GM10248 (cell line): Measurements from ENCODE around the gene PIK3R4.

Experiments used
- CTCF ChIA-PET: fragments of 300-600 bp; sonication (Branson Sonifier 250); formaldehyde crosslinking; extraction: SDS; loops from one replicate; lab custom pipeline; 2021; ENCODE audit warnings: antibody characterized with exemption; lab: Yijun Ruan, JAX
- POLR2A ChIA-PET: fragments of 350-650 bp; sonication (Branson Sonifier 250); formaldehyde crosslinking; extraction: SDS; loops from one replicate; lab custom pipeline; 2020; ENCODE audit warnings: antibody characterized with exemption; lab: Yijun Ruan, JAX
- DNase-seq: peaks from one replicate; pipeline ENCODE4 v3.0.0; 2012; ENCODE audit errors: extremely low spot score
- CTCF ChIP-seq: IDR thresholded peaks from 2 replicates; pipeline ENCODE4 v1.5.1; 2012; ENCODE audit warnings: mild to moderate bottlenecking, low read depth; ENCODE audit errors: extremely low read depth, missing control alignments, control extremely low read depth

PIK3R4 gene

GRCh38 chr3:130725746-130726145, 20.9 kb downstream of the PIK3R4 start:
- no peak for TF ChIP-seq CTCF
- CTCF ChIA-PET, result interaction anchor here (1.8 kb wide), 1 partner anchor 168 kb away, joined by 5 read pairs; the partner anchor contains the start of gene ATP2C1
- POLR2A ChIA-PET, result no interaction called here
- no peak for DNase-seq

GRCh38 chr3:130715616-130716015, 31.0 kb downstream of the PIK3R4 start:
- TF ChIP-seq CTCF, result no peak
- POLR2A ChIA-PET, result no interaction called here
- CTCF ChIA-PET, result interaction anchor here (0.7 to 1.2 kb wide), 4 partner anchors 8 to 45 kb away, joined by 3 read pairs; no protein-coding TSS in a partner anchor
- no peak for DNase-seq

GRCh38 chr3:130712718-130713423, 33.8 kb downstream of the PIK3R4 start:
- no peak for DNase-seq
- ChIA-PET CTCF (interaction anchor here (1.1 to 2.6 kb wide), 3 partner anchors 11 to 21 kb away, joined by 3 to 12 read pairs (median 4); no protein-coding TSS in a partner anchor), POLR2A (no interaction called here)
- TF ChIP-seq CTCF, result no peak

DNA sequence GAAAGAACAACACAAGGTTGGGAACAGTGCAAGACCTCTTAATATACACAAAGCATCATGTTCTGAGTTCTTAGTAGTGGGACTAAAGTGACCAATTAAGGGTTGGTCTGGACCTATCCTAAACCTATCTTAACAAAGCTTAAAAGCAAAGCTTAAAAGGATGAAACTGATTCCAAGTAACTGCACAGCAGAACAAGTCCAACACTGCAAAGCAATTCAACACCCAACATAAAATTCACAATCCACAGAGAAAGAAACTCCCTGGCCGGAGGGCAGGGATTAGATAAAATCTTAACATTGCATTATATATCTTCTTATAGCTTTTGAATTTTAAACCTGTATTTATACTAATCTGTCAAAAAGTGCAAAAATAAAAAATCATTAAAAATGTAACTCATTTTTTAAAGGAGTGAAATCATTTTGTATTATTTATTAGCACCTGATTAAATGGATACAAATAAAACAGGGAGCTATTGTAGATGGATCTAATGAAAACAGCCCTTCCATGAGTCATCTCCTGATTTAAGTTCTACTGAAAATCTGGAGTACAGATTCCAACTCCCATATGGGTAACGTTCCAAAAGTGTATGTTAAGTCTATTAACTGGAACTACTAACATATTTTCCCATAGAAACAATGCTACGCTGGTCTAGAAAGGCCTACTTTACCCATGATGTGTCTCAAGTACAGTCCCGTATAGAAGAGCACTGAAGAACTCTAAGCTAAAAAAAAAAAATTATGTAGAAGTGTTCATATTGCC, 34.9 kb downstream of the PIK3R4 start:
- CTCF ChIA-PET, result interaction anchor here (1.1 to 2.7 kb wide), 5 partner anchors 9 to 22 kb away, joined by 3 to 12 read pairs (median 5); no protein-coding TSS in a partner anchor
- POLR2A ChIA-PET, result no interaction called here
- no peak for TF ChIP-seq CTCF
- DNase-seq, result no peak

- TF ChIP-seq CTCF, result no peak
- CTCF ChIA-PET, result interaction anchor here (2.7 kb wide), 1 partner anchor 11 kb away, joined by 8 read pairs; no protein-coding TSS in a partner anchor
- POLR2A ChIA-PET, result no interaction called here
- no peak for DNase-seq
Observed at GRCh38 chr3:130709671-130710070, 37.0 kb downstream of the PIK3R4 start.

DNA sequence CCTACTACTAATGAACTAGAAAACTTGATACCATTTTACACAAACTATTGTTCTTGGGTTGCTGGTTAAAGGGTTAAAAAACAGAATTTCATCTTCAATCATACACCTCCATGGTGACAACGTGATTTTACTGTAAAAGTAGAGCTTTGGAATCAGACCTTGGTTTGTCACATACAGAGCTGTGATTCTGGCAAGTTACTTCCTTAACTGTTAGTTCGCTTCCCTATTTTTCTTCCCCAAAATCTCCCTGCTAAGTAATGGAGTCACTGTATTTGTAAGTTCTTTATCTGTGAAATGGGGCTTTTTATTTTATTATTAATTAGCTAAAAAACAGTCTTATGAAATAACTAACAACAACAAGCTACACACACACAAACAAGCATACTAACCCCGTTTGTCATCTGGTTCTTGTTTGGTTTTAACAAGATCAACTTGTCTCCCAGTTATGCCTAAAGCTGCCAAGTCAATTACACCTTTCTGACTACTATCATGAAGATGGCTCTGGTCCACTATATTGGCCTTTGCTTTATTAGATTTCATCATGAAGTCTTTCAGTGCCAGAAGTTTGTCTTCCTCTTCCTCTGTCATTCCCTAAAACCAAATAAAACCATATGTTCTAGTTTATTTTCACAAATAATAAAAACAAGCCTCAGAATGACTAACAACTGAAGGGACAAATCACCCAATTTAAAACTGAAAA, 38.6 kb downstream of the PIK3R4 start:
- DNase-seq, result no peak
- CTCF ChIA-PET, result interaction anchor here (0.7 to 1.6 kb wide), 4 partner anchors 8 to 185 kb away, joined by 3 to 4 read pairs (median 3); no protein-coding TSS in a partner anchor
- no peak for TF ChIP-seq CTCF
- POLR2A ChIA-PET, result no interaction called here
